Vagina (tissue), 2 donors: ENCODE measurements around the gene PDE9A. TPM values are rescaled to one million over a fixed set of nuclear protein-coding genes. Genes with fewer than 3 reads are reported as not detected.
A peak's percentile ranks its signal among the peaks of the same experiment; 100 is the strongest.

Experiments
- DNase-seq, 2 donors: peaks; one replicate each; pipeline ENCODE4 v3.0.0-alpha.2; 2017; ENCODE audit errors: extremely low spot score in 2 of 2
- H3K27ac ChIP-seq: fragments of 200-600 bp; sonication (generic); one replicate; pipeline ENCODE4 v1.5.1; 2019
- H3K27me3 ChIP-seq: fragments of 200-600 bp; sonication (generic); one replicate; pipeline ENCODE4 v1.5.1; 2019
- H3K36me3 ChIP-seq, 2 donors: fragments of 200-600 bp; sonication (generic); one replicate each; pipeline ENCODE4 v1.5.1; 2017 to 2019
- H3K4me1 ChIP-seq: fragments of 200-600 bp; sonication (generic); one replicate; pipeline ENCODE4 v1.5.1; 2019
- H3K4me3 ChIP-seq, 2 donors: fragments of 200-600 bp; sonication (generic); 1 replicate in 1 of 2; 2 replicates in 1 of 2; pipeline ENCODE4 v1.5.1; 2016 to 2019
- H3K9me3 ChIP-seq: fragments of 200-600 bp; sonication (generic); one replicate; pipeline ENCODE4 v1.5.1; 2019
- CTCF ChIP-seq, 3 experiments: fragments of 450-650 bp in 2 of 3; fragments of 200-600 bp in 1 of 3; sonication (generic) in 1 of 3; IDR thresholded peaks; one replicate each; pipeline ENCODE4 v1.5.1; 2017 to 2019; ENCODE audit warnings: antibody characterized with exemption in 3 of 3, mild to moderate bottlenecking in 2 of 3, moderate library complexity in 2 of 3
- POLR2A ChIP-seq, 2 donors: fragments of 450-650 bp; IDR thresholded peaks; one replicate each; pipeline ENCODE4 v1.6.1; 2017; ENCODE audit warnings: antibody characterized with exemption in 2 of 2, mild to moderate bottlenecking in 2 of 2, moderate library complexity in 2 of 2
- POLR2AphosphoS5 ChIP-seq, 2 donors: sonication (generic); formaldehyde crosslinking; IDR thresholded peaks; one replicate each; pipeline ENCODE4 v1.9.0; 2017; ENCODE audit warnings: antibody characterized with exemption in 2 of 2, mild to moderate bottlenecking in 2 of 2, low read depth in 1 of 2; ENCODE audit not compliant: insufficient read depth in 1 of 2
- intact Hi-C: fragments of 100-400 bp; cut with DNase I; formaldehyde crosslinking; loops from one replicate; pipeline ENCODE4 v1.15.1; 2023
- total RNA-seq: library from RNA; depleted of rRNA; stranded (reverse); fragments of >200 nt; gene quantifications from one replicate; pipeline ENCODE4 v1.2.3, GENCODE V29; 2016

PDE9A gene
- total RNA-seq, 1 donor from 2014 or later: 9.6 TPM

DNA sequence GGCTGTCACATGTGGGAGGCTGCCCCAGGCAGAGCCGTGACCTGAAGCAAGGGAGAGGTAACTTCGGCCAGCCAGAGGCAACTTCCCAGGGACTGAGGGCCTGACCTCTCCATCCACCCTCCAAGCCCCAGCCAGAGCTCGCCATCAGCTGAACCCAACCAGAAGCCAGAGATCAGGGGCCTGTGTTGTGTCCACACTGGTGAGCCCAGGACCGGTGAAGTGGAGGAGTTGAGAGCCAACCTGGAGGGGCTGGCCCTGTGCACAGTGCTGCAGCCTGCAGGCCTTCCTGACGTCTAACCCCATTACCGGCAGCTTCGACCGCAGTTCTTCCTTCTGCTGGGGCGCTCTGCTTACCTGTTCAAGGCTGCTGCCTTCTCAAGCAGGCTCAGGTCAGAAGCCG is 19.6 kb upstream of the PDE9A start:
- H3K27me3 ChIP-seq: no peaks in the 10 kb centered on the region
- H3K4me1 ChIP-seq: peaks cover 7% of the 10 kb centered on the region
- H3K27ac ChIP-seq: no peak overlapping the region
- no peaks in the 10 kb centered on the region for H3K36me3 ChIP-seq
- intact Hi-C loops: no loop called here
- TF ChIP-seq CTCF (IDR thresholded peaks at IDR 0.05): no peak
- TF ChIP-seq POLR2A (IDR thresholded peaks at IDR 0.05): no peak
- TF ChIP-seq POLR2AphosphoS5 (IDR thresholded peaks at IDR 0.05; ENCODE audit: insufficient read depth in 1 of 2, low read depth in 1 of 2): no peak
- DNase-seq: no peak
- H3K9me3 ChIP-seq: no peaks in the 10 kb centered on the region
- H3K4me3 ChIP-seq: no peak overlapping the region

DNA sequence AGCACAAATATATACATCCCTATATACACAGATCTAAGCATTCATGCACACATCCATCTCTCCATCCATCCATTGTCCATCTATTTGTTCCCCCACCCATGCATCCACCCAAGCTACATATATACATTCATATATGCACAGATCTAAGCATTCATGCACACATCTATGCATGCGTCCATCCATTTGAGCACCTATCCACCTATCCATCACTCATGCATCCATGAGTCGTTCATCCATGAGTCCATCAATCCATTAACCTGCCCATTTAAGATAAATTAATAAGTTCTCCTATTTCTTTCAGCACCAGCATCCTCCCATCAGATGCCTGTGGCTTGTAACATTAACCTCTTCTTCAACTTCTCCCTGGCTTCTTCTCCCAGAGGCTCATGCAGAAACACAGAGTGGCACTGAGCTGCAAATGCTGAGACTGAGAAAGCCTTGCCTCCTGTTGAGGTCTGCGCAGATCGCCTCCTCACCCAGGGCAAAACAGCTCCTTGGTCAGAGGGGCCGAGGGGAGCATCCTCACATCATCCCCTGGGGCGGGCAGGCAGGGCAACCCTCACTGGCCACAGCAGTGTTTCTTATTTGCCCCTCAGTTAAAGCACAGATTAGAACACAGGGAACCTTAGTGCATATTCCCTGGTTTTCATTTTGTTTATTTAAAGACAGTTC is 17.4 kb upstream of the PDE9A start:
- Histone ChIP-seq H3K9me3 (no peaks in the 10 kb centered on the region), H3K27me3 (no peaks in the 10 kb centered on the region), H3K4me3 (no peak overlapping the region), H3K36me3 (no peaks in the 10 kb centered on the region), H3K27ac (no peak overlapping the region), H3K4me1 (peaks cover 14% of the 10 kb centered on the region)
- intact Hi-C loops: no loop called here
- no peak for DNase-seq
- no peak for TF ChIP-seq CTCF (IDR thresholded peaks at IDR 0.05)
- no peak for TF ChIP-seq POLR2AphosphoS5 (IDR thresholded peaks at IDR 0.05; ENCODE audit: insufficient read depth in 1 of 2, low read depth in 1 of 2)
- no peak for TF ChIP-seq POLR2A (IDR thresholded peaks at IDR 0.05)

GRCh38 chr21:42636520-42637266 is 16.7 kb upstream of the PDE9A start:
- Histone ChIP-seq H3K27ac (no peak overlapping the region), H3K9me3 (no peaks in the 10 kb centered on the region), H3K4me1 (peaks cover 20% of the 10 kb centered on the region), H3K36me3 (no peaks in the 10 kb centered on the region), H3K4me3 (no peak overlapping the region), H3K27me3 (no peaks in the 10 kb centered on the region)
- DNase-seq: no peak
- intact Hi-C loops: no loop called here
- TF ChIP-seq POLR2AphosphoS5 (IDR thresholded peaks at IDR 0.05; ENCODE audit: insufficient read depth in 1 of 2, low read depth in 1 of 2): peak in 1 of 2 donors; percentile 84
- TF ChIP-seq CTCF (IDR thresholded peaks at IDR 0.05): no peak
- no peak for TF ChIP-seq POLR2A (IDR thresholded peaks at IDR 0.05)

DNA sequence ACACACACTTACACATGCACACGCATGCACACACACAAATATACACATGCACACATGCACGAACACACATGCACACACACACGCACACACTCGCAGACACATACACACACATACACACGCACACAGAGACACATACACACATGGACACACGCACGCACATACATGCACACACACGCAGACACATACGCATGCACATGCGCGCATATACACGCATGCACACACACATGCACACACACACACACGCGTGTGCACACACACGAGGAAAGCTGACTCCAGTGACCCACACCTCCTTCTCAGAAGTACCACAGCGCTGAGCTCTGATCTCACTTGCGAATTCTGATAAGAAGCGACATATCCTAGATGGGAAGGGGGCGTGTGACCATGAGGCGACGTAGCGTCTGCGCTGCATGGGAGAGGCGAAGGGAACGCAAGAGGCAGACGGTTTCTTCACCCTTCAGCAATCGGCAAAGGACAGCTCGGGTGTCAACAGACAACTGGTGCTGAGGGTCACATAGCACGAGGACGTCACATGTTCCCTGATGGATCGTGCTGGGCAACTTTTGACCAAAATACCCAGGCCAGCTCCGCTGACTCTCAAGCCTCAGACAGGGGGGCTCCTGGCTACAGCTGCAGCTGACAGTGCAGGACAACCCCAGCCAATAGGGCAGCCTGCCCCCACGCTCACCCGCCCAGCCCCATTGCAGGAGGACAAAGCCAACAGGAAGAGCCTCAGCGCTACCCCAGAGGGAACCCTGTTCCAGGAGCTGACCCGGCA is 16.0 kb upstream of the PDE9A start:
- no peak overlapping the region for H3K4me3 ChIP-seq
- H3K27ac ChIP-seq: no peak overlapping the region
- H3K4me1 ChIP-seq: peaks cover 20% of the 10 kb centered on the region
- intact Hi-C loops: no loop called here
- no peaks in the 10 kb centered on the region for H3K36me3 ChIP-seq
- H3K9me3 ChIP-seq: no peaks in the 10 kb centered on the region
- DNase-seq: no peak
- H3K27me3 ChIP-seq: no peaks in the 10 kb centered on the region
- no peak for TF ChIP-seq CTCF (IDR thresholded peaks at IDR 0.05)
- TF ChIP-seq POLR2AphosphoS5 (IDR thresholded peaks at IDR 0.05; ENCODE audit: insufficient read depth in 1 of 2, low read depth in 1 of 2): no peak
- TF ChIP-seq POLR2A (IDR thresholded peaks at IDR 0.05): no peak
